Fibroblast of the conjunctiva (primary cell): ENCODE results near the gene PUSL1.
"Not testable (repeated sequence)": the region's sequence is repeated elsewhere in the genome, so short reads cannot be mapped to it uniquely, and the experiment has no call there.

Experiments
- DNase-seq: peaks from one replicate; pipeline ENCODE4 v3.0.0-alpha.2; 2010; ENCODE audit warnings: low read depth

Gene PUSL1

DNA sequence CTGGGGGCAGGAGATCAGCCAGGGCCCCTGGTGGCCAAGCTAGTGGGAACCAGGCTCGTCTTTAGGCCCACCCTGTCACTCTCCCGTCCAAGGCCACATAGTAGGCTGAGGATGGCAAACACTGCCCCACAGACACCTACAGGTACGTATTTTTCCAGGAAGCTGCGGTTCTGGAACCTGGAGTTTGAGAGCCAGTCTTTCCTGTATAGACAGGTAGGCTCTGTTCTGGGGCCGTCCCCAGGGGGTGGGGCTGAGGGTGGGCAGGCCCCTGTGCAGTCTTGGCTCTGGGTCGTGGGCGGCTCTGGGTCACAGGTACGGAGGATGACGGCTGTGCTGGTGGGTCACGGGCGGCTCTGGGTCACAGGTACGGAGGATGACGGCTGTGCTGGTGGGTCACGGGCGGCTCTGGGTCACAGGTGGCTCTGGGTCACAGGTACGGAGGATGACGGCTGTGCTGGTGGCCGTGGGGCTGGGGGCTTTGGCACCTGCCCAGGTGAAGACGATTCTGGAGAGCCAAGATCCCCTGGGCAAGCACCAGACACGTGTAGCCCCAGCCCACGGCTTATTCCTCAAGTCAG lies 2.2 kb downstream of the PUSL1 start:
- DNase-seq = no peak

DNA sequence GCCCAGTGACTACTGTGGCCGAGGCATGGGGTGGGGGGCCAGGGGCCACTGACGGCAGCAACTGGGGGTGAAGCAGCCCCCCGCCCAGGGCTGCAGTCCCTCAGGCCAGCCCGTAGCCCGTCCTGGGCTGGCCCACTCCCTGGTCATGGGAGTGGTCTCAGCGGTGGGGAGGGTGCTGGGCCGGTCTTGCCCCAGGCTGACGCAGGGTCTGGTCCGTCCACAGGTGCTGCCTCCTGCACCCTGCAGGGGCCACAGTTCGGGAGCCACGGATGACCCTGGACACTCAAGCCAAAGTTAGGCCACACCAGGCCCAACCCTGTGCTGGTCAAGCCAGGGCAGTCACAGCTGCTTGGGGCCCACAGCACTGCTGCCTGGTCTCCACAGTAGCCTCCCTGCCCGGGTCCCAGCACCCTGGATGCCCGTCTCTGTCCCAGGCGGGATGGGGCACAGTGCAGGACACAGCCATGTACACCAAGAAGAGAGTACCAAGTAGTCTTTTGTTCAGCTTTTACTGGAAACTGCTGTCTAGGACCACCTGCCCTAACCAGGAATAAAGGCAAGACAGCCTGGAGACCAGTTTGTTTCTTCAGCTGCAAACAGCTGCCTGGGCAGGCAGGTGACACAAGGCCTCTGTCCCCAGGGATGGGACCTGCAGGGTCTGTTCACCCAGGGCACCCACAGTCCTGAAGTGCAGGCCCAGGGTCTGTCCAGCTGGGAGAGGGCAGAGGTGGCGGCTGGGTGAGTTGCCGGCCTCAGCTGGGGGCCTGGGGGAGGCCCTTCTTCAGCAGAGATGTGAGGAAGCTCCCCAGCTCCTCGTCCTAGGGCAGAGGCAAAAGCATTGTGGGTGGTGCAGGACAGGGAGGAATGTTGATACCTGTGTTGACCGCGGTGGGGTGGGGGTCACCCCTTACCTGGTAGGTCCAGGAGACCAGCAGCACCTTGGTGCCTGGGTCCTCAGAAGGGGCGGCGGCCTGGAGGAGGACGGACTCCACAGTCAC lies 3.0 kb downstream of the PUSL1 start:
- no peak for DNase-seq

DNA sequence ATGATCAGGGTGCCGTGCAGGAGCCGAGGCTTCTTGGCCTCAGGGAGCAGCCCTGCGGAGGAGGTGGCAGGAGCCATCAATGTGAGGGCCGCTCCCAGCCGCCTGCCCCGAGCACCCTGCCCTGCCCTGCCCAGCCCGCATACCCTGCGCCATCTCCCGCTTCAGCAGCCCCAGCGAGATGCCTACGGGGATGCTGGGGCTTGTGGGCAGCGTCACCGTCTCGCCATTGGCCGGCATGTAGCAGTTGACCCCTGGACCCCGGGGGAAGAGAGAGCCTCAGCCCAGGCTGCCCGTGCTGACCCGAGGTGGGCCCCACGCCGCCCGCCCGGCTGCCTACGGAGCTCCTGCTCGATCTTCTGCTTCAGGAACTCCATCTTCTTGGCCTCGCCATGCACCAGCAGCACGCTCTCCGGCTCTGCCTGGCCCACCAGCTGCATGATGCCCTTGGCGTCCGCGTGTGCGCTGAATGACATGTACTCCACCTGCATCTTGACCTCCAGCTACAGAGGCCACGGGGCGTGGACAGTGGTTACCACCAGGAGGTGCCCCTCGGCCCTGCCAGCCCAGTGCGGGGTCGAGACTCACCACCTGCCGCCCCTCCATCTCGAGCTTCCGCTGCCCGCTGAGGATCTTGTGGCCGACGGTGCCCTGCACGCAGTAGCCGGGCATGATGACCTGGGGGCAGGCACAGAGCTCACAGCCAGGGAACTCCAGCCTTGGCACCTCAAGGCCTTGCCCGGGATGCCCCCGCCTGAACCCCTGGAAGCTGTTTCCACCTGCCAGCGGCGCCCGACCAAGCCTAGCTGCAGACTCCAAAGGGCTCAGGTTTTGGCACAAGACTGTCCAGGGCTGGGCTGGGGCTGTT lies 4.3 kb downstream of the PUSL1 start:
- no peak for DNase-seq

DNA sequence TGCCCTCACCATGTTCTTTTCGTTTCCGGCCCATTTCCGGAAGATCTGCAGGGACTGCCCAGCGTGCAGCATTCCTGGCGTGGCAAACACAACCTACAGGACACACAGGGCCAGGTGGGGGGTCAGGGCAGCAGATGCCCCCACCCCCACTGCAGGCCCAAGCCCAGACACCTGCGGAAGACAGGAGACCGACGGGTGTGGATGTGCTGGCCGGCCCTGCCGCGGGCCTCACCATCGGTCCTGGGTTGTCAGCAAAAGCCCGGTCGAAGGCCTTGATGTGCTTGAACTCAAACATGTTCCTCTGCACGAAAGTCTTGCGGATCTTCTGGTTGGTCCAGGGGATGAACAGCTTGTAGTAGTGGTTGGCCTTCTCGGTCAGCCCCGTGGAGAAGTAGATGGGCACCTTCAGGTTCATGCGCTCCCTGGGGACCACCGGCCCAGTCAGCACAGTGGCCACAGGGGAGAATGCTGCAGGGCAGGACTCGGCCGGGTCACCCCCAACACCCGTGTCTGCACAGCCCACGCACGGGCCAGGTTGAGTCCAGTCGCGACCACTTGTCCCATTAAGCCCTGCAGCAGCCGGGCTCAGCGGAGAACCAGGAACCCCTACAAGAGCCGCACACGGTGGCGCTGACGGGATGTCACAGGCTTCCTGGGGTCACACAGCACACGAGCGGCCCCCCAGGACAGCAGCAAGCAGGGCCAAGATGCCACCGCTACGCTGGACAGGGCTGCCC lies 5.3 kb downstream of the PUSL1 start:
- DNase-seq = no peak

DNA sequence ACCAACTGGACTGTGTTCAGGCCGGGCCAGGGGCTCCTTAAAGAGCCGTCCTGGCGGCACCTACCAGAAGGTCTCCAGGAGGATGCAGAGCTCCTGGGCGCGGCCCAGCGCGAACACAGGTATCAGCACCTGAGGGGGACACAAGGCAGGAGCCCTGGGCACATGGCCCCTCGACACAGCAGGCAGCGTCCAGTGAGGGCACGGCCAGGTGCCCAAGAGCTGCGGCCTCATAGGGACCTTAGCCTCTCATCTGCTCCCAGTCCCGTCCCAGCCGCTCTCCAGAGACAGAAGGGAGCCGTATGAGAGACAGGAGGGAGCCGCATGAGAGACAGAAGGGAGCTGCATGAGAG lies 5.8 kb downstream of the PUSL1 start:
- DNase-seq = no peak

DNA sequence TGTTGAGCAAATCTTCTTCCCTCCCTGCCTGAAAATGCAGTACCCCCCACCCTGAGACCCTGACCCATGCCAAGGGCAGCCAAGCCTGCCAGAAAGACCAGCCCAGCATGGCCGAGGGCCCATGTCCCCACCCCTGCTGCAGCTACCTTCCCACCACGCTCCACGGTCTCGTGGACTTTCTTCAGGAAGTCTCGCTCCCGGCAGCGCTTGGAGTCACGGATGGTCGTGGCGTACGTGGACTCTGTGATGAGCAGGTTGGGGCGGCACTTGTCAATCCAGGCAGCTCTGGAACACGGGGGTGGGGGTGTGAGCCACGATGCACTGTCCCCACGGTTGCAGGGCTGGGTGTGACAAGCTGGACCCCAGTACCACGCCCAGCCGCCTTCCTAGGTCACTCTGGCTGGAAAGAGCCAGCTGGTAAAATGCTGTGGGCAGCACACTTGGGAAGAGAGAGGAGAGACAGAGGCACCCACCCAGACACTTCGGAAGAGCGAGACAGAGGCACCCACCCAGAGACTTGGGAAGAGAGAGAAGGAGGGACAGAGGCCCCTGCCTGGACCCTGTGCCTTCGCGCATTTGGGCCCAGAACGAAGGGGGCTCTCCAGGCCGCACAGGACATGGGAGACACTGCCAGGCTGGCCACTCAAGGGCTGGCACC lies 6.4 kb downstream of the PUSL1 start:
- no peak for DNase-seq

DNA sequence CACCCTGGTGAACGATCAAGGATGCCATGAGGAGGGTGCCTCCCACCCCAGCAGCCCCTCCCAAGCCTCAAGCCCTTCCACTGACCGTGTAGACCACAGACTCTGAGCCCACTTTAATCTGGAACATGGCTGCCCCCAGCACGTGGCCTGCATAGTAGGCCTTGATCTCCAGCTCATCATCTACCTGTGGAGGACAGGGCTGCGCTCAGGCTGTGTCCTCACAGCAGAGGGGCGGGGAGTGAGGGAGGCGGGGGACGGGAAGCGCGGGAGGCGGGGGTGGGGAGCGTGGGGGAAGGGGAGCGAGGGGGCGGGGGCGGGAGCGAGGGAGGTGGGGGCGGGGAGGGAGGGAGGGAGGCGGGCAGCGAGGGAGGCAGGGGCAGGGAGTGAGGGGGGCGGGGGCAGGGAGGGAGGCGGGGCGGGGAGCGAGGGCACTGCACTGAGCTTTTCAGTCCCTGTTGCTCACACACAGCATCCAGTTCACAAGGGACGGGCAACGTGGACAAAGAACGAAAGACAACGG lies 7.1 kb downstream of the PUSL1 start:
- no peak for DNase-seq

DNA sequence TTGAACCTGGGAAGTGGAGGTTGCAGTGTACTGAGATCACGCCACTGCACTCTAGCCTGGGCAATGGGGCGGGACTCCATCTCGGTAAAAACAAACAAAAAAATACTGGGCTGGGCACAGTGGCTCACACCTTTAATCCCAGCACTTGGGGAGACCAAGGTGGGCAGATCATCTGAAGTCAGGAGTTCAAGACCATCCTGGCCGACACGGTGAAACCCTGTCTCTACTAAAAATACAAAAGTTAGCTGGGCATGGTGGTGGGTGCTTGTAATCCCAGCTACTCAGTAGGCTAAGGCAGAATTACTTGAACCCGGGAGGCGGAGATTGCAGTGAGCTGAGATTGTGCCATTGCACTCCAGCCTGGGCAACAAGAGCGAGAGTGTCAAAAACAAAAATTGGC lies 7.8 kb downstream of the PUSL1 start:
- DNase-seq = not testable (repeated sequence)

DNA sequence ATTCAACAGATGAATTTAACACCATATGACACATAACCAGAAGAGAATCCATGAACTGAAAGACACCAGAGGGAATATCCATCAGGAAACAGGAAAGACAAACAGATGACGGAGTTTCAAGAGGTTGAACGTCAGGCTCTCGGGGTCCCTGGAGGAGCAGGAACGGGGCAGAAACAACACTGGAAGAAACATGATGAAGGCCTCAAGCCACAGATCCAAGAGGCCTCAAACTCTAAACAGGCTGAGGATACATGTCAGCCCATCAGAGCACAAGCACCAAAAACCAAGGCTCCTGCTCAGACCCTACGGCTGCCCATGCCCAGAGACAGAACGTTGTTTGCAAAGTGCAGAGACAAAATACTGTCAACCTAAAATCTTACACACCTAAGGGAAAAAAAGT lies 9.0 kb downstream of the PUSL1 start:
- no peak for DNase-seq

DNA sequence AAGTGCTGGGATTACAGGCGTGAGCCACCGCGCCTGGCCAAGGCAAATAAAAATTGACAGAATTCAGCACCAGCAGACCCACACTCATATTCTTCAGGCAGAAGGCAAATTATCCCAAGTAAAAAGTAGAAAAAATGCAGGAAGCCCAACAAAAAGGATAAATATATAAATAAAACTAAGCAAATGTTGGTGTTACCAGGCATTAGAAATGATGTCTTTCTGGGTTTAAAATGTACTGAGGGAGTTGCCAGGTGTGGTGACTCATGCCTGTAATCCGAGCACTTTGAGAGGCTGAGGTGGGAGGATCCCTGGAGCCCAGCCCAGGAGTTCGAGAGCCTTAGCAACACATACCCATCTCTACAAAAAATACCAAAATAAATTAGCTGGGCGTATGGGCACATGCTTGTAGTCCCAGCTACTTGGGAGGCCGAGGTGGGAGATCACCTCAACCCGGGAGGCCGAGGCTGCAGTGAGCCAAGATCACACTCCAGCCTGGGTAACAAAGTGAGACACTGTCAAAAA lies 9.8 kb downstream of the PUSL1 start:
- DNase-seq = peak; percentile 97

DNA sequence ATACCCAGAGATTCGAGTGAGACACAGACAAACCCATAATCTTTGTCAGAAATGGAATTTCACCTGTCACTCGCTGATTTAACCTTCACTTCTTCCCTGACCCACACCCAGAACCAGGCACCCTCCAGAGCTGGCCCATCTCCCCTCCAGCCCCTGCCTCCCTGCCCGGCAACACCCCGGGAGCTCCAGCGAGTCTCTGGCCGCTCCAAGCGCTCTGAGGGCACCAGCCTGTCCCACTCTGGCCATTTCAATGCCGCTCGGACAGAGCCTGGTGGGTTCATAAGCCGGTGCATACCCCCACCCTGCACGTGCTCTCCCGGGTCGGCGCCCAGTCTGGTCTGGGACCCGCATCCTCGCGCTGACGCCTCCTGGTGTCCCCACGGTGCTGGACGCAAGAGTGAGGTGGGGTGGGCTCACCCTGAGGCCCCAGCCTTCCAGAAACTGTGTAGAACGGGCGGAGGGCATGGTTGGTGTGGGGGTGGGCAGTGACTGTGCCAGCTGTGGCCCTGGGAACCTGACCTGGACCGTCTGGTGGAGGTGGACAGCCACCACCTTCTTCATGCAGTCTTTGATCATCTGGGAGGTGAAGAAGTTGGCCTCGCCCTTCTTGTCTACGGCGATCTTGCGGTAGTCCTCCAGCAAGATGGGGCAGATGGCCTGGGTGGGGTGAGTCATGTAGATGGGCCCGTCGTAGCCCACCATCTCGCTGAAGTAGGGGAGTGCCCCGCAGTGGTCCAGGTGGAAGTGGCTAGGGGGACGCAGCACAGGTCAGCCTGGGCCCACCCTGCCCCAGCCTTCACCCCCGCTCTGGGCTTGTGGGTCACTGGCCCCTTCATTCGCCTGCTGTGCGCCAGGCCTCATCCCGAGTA lies 10.6 kb downstream of the PUSL1 start:
- DNase-seq = no peak

DNA sequence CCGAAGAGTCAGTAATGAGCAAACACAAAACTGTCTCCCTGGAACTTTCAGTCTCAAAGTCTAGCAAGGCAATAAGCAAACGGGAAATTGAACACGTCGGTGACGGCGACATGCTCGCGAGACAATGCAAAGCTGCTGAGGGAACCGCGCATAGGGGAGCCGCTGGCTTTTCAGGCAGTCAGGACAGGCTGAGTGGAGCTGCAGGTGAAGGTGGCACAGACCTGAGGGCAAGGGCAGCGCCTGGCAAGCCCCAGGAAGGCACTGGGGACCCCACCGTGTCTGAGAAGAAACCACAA lies 11.2 kb downstream of the PUSL1 start:
- DNase-seq = no peak

DNA sequence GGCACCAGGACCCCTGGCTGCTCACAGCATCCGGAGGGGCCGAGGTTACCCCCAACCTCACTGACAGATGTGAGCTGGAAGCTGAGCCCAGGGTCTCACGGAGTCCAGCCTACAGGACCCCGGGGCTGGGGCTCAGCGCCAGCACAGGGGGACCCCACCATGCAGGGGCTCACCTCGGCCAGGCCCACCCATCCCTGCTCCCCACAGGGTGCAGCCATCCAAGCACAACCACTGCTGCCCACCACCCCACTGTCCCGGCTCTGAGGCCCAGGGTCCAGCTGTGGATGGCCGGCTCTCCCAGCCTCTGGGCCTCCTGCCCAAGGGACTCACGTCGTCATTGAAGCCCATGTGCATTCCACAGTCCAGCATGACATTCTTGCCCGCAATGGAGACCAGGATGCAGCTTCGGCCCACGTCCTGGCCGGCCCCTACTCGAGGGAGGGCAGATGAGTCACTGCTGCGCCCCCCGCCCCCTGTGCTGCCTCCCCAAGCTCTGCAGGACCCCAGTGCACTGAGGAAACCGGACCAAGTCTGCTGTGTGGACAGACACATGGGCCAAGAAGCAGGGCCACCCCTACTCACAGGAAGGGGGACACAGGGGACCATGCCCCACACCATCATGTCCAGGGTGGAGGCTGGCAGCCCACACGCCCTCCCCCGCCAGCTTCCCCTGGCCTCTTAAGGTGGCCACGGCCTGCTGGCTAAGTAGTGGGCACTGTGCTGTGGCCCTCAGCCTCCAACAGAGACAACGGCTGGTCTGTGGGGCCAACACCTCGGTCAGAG lies 12.5 kb downstream of the PUSL1 start:
- no peak for DNase-seq

DNA sequence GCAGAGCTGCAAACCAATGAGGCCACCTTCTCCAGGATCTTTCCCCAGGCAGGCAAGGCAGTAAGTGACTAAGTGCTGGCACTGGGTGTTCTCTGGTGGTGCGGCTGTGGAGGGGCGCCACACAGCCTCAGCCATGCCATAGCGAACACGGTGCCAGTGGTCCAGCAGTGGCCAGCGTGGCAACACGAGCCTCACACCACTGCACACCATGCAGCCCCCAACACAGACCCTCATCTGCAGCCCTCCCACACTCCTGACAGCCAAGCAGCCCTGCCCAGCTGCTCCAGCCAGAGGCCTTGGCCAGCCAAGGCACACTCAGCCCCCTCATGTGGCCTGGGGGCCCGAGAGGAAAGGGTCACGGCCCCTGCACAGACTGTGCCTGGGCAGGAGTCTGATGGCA lies 13.1 kb downstream of the PUSL1 start:
- DNase-seq = no peak

DNA sequence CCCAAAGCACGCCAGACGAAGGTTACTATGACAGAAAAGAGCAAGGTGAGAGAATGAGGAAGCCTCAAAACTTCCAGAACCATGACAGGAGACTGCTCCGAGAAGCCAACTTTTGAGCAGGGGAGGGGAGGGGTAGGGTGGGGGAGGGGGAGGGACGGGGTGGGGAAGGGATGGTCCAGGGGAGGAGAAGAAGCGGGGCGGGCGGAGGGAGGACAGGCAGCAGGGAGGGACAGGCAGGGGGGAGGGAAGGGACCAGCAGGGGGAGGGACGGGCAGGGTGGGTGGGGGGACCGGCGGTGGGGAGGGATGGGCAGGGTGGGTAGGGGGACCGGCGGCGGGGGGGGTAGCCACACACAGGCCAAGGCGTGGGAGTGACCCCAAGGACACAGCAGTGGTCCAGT lies 14.0 kb downstream of the PUSL1 start:
- DNase-seq = no peak

DNA sequence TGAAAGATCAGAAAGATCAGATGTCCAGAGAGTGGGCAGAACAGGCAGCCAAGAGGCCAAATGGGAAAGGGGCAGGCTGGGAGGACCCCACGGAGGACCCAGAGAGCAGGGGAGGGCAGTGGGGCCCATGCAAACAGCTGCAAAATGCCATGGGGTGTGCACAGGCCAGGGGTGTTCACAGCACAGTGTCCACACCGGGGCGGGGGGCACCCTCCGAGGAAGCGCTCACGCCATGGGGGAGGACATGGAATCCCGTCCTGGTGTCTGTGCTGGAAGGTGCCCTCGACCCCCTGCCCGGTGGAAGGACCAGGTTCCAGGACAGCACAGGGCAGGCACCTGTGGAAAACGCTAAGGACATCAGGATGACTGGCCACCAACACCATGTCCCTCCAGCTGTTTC lies 14.6 kb downstream of the PUSL1 start:
- no peak for DNase-seq

DNA sequence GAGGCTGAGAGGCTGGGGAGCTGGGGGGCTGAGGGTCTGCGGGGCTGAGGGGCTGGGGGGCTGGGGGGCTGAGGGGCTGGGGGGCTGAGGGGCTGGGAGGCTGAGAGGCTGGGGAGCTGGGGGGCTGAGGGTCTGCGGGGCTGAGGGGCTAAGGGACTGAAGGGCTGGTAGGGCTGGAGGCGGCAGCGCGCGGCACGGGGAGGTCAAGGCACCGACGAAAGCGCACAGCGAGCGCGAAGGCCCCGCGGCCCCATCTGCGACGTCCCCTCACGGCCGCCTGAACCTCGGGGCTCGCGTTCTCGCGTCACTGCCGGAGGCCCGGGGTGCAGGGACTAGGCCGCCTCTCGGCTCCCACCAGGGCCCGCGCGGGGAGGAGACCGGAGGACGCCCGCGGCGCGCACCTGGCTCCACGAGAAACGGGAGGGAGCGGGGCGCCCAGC lies 15.7 kb downstream of the PUSL1 start:
- no peak for DNase-seq

DNA sequence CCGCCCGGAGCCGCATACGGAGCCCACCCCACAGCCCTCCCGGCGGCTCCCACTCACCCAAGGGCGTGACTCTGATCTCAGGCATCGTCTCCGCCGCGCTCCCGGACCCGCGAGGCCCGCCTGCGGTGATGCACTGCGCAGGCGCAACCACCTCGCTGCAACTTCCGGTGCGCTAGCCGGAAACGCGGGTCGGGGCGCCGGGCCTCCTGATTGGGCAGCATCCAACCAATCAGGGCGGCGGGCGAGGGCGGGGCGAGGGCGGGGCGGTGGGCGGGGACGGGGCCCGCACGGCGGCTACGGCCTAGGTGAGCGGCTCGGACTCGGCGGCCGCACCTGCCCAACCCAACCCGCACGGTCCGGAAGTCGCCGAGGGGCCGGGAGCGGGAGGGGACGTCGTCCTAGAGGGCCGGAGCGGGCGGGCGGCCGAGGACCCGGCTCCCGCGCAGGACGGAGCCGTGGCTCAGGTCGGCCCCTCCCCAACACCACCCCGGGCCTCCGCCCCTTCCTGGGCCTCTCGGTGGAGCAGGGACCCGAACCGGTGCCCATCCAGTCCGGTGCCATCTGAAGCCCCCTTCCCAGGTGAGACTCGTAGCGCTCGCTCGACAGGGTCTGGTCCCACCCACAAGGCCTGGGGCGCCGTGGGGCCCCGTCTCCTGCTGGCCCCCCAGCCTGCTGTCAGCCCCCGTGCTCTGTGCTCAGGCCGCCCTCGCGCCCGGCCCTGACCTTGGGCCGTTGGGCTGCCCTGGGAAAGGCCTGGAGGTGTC lies 16.3 kb downstream of the PUSL1 start, which contains the start of the genes CPTP and INTS11:
Gene CPTP, plus strand, starts transcription at position 279 of the 764 bp plus-strand sequence. CDS start 2,109 bp downstream, outside the sequence.
Gene INTS11, minus strand, starts transcription at position 137 of the 764 bp plus-strand sequence. Its CDS starts 52 bp downstream, at position 85.
- peak; percentile 78 for DNase-seq
